SK-N-SH treated with all-trans-retinoic acid at 6 μM for 48 hours (cell line): ENCODE measurements around the gene ABI3BP.
A peak's percentile ranks its signal among the peaks of the same experiment; 100 is the strongest.

Experiments
- ATAC-seq: fragments of 200-7000 bp; cut with Tn5 transposase; 3 replicates; pipeline ENCODE4 v1.9.1; 2020; ENCODE audit warnings: mild to moderate bottlenecking, moderate library complexity
- BACH2 ChIP-seq: fragments of 250-450 bp; sonication (Bioruptor Pico); IDR thresholded peaks from 2 replicates; pipeline ENCODE4 v1.9.0; 2021; ENCODE audit warnings: mild to moderate bottlenecking, borderline replicate concordance
- CSRNP3 ChIP-seq: fragments of 250-450 bp; sonication (Bioruptor Pico); IDR thresholded peaks from 2 replicates; pipeline ENCODE4 v1.5.1; 2021; ENCODE audit warnings: mild to moderate bottlenecking, moderate library complexity
- GLIS3 ChIP-seq: fragments of 250-450 bp; sonication (Bioruptor Pico); IDR thresholded peaks from 2 replicates; pipeline ENCODE4 v1.5.0; 2020; ENCODE audit warnings: mild to moderate bottlenecking, moderate library complexity
- ISL1 ChIP-seq: fragments of 250-450 bp; sonication (Bioruptor Pico); IDR thresholded peaks from 2 replicates; pipeline ENCODE4 v2.1.2; 2022; ENCODE audit warnings: mild to moderate bottlenecking, moderate library complexity
- OSR1 ChIP-seq: fragments of 250-450 bp; sonication (Bioruptor Pico); IDR thresholded peaks from 2 replicates; pipeline ENCODE4 v1.8.0; 2022; ENCODE audit warnings: moderate library complexity, mild to moderate bottlenecking, inconsistent platforms
- PATZ1 ChIP-seq: fragments of 250-450 bp; sonication (Bioruptor Pico); IDR thresholded peaks from 2 replicates; pipeline ENCODE4 v1.8.0; 2020; ENCODE audit warnings: mild to moderate bottlenecking, moderate library complexity, borderline replicate concordance
- SNAI2 ChIP-seq: fragments of 250-450 bp; sonication (Bioruptor Pico); IDR thresholded peaks from 2 replicates; pipeline ENCODE4 v1.5.0; 2020; ENCODE audit warnings: mild to moderate bottlenecking, moderate library complexity
- TOX ChIP-seq: fragments of 250-450 bp; sonication (Bioruptor Pico); IDR thresholded peaks from 2 replicates; pipeline ENCODE4 v1.8.0; 2021; ENCODE audit warnings: mild to moderate bottlenecking, moderate library complexity, borderline replicate concordance
- ZC3H10 ChIP-seq: fragments of 250-450 bp; sonication (Bioruptor Pico); IDR thresholded peaks from 2 replicates; pipeline ENCODE4 v1.5.1; 2021; ENCODE audit warnings: mild to moderate bottlenecking, moderate library complexity
- ZFP30 ChIP-seq: fragments of 450-650 bp; formaldehyde crosslinking; IDR thresholded peaks from 2 replicates; pipeline ENCODE4 v1.5.0; 2022; ENCODE audit warnings: mild to moderate bottlenecking, moderate library complexity
- ZNF565 ChIP-seq: fragments of 450-650 bp; formaldehyde crosslinking; conservative IDR thresholded peaks from 2 replicates; pipeline ENCODE4 v1.5.0; 2020; ENCODE audit warnings: low read depth, mild to moderate bottlenecking, moderate library complexity
- ZNF8 ChIP-seq: fragments of 450-650 bp; formaldehyde crosslinking; IDR thresholded peaks from 2 replicates; pipeline ENCODE4 v1.5.0; 2020; ENCODE audit warnings: mild to moderate bottlenecking, moderate library complexity
- TF ChIP-seq, protein P1 (sequence below): fragments of 250-450 bp; sonication (Bioruptor Pico); IDR thresholded peaks from 2 replicates; pipeline ENCODE4 v1.8.0; 2021; ENCODE audit warnings: low read depth, mild to moderate bottlenecking, moderate library complexity, borderline replicate concordance
- TF ChIP-seq, protein P2 (sequence below): fragments of 250-450 bp; sonication (Bioruptor Pico); IDR thresholded peaks from 2 replicates; pipeline ENCODE4 v1.5.0; 2020; ENCODE audit warnings: mild to moderate bottlenecking, moderate library complexity
- TF ChIP-seq, protein P3 (sequence below): fragments of 250-450 bp; sonication (Bioruptor Pico); IDR thresholded peaks from 2 replicates; pipeline ENCODE4 v1.5.1; 2020; ENCODE audit warnings: low read depth, mild to moderate bottlenecking, moderate library complexity

ABI3BP gene

GRCh38 chr3:100984308-100984707 is 8.9 kb downstream of the ABI3BP start:
- no peak for ATAC-seq
- no peak for TF ChIP-seq GLIS3 (CRISPR knock-in tag)

GRCh38 chr3:100982710-100983109 is 10.5 kb downstream of the ABI3BP start:
- TF ChIP-seq ZC3H10 (CRISPR knock-in tag) (no peak), ISL1 (0 out of 2 replicates have a peak, but pooled peaks have one; percentile 12)
- ATAC-seq = peak; percentile 28

- no peak for ATAC-seq
- TF ChIP-seq, protein P1, sequence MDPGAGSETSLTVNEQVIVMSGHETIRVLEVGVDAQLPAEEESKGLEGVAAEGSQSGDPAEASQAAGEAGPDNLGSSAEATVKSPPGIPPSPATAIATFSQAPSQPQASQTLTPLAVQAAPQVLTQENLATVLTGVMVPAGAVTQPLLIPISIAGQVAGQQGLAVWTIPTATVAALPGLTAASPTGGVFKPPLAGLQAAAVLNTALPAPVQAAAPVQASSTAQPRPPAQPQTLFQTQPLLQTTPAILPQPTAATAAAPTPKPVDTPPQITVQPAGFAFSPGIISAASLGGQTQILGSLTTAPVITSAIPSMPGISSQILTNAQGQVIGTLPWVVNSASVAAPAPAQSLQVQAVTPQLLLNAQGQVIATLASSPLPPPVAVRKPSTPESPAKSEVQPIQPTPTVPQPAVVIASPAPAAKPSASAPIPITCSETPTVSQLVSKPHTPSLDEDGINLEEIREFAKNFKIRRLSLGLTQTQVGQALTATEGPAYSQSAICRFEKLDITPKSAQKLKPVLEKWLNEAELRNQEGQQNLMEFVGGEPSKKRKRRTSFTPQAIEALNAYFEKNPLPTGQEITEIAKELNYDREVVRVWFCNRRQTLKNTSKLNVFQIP (CRISPR knock-in tag) = no peak
- TF ChIP-seq, protein P2, sequence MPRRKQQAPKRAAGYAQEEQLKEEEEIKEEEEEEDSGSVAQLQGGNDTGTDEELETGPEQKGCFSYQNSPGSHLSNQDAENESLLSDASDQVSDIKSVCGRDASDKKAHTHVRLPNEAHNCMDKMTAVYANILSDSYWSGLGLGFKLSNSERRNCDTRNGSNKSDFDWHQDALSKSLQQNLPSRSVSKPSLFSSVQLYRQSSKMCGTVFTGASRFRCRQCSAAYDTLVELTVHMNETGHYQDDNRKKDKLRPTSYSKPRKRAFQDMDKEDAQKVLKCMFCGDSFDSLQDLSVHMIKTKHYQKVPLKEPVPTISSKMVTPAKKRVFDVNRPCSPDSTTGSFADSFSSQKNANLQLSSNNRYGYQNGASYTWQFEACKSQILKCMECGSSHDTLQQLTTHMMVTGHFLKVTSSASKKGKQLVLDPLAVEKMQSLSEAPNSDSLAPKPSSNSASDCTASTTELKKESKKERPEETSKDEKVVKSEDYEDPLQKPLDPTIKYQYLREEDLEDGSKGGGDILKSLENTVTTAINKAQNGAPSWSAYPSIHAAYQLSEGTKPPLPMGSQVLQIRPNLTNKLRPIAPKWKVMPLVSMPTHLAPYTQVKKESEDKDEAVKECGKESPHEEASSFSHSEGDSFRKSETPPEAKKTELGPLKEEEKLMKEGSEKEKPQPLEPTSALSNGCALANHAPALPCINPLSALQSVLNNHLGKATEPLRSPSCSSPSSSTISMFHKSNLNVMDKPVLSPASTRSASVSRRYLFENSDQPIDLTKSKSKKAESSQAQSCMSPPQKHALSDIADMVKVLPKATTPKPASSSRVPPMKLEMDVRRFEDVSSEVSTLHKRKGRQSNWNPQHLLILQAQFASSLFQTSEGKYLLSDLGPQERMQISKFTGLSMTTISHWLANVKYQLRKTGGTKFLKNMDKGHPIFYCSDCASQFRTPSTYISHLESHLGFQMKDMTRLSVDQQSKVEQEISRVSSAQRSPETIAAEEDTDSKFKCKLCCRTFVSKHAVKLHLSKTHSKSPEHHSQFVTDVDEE = no peak
- TF ChIP-seq GLIS3 (CRISPR knock-in tag) = no peak
- no peak for TF ChIP-seq OSR1
- TF ChIP-seq ZFP30 = no peak
- TF ChIP-seq ZNF565 (CRISPR knock-in tag) = no peak
- no peak for TF ChIP-seq ZNF8 (CRISPR knock-in tag)
- TF ChIP-seq ZC3H10 (CRISPR knock-in tag) = no peak
- TF ChIP-seq SNAI2 (CRISPR knock-in tag) = no peak
Observed at GRCh38 chr3:100981164-100981911, 11.9 kb downstream of the ABI3BP start.

- TF ChIP-seq ZC3H10 (CRISPR knock-in tag) (peak; percentile 74; the same call in 1 of the 2 replicates), CSRNP3 (CRISPR knock-in tag) (no peak), PATZ1 (peak; percentile 15; the same call in 1 of the 2 replicates), ISL1 (peak; percentile 91), TOX (CRISPR knock-in tag) (peak; percentile 87)
- TF ChIP-seq, protein P1 (CRISPR knock-in tag) = no peak
- ATAC-seq = peak; percentile 93
Observed at GRCh38 chr3:100978011-100978659, 15.1 kb downstream of the ABI3BP start.

- no peak for ATAC-seq
- TF ChIP-seq, protein P3, sequence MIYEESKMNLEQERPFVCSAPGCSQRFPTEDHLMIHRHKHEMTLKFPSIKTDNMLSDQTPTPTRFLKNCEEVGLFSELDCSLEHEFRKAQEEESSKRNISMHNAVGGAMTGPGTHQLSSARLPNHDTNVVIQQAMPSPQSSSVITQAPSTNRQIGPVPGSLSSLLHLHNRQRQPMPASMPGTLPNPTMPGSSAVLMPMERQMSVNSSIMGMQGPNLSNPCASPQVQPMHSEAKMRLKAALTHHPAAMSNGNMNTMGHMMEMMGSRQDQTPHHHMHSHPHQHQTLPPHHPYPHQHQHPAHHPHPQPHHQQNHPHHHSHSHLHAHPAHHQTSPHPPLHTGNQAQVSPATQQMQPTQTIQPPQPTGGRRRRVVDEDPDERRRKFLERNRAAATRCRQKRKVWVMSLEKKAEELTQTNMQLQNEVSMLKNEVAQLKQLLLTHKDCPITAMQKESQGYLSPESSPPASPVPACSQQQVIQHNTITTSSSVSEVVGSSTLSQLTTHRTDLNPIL = no peak
- TF ChIP-seq, protein P2 = no peak
- TF ChIP-seq GLIS3 (CRISPR knock-in tag) (no peak), CSRNP3 (CRISPR knock-in tag) (no peak), BACH2 (CRISPR knock-in tag) (no peak), ISL1 (no peak)
Observed at GRCh38 chr3:100976611-100977010, 16.6 kb downstream of the ABI3BP start.
